ELF-1 (cell line): Measurements from ENCODE around the gene CD63.
"Not testable (repeated sequence)": the region's sequence is repeated elsewhere in the genome, so short reads cannot be mapped to it uniquely, and the experiment has no call there.

ENCODE experiments used
- DNase-seq: peaks from one replicate; pipeline ENCODE4 v3.0.0-alpha.2; 2016; ENCODE audit warnings: low read depth, low spot score

The CD63 gene

GRCh38 chr12:55728939-55729818, at the start of gene CD63:
CD63 (minus strand) TSS chr12:55729009; CDS start chr12:55728341, 668 bp downstream.
- DNase-seq: peak; percentile 92

GRCh38 chr12:55777856-55778255, 49.0 kb upstream of the CD63 start:
- DNase-seq: no peak

GRCh38 chr12:55771736-55772135, 42.9 kb upstream of the CD63 start:
- no peak for DNase-seq

GRCh38 chr12:55767156-55767555, 38.3 kb upstream of the CD63 start:
- no peak for DNase-seq

GRCh38 chr12:55765736-55766290, 37.0 kb upstream of the CD63 start:
- no peak for DNase-seq

- DNase-seq: no peak
These were observed 33.8 kb upstream of the CD63 start for GRCh38 chr12:55762646-55763045.

GRCh38 chr12:55760663-55761062, 31.9 kb upstream of the CD63 start:
- no peak for DNase-seq

GRCh38 chr12:55758575-55758974, 29.8 kb upstream of the CD63 start:
- DNase-seq: not testable (repeated sequence)

- no peak for DNase-seq
These were observed 28.9 kb upstream of the CD63 start for GRCh38 chr12:55757701-55758100.

GRCh38 chr12:55755246-55755645, 26.4 kb upstream of the CD63 start:
- DNase-seq: no peak

GRCh38 chr12:55748230-55748993, 19.6 kb upstream of the CD63 start:
- no peak for DNase-seq

GRCh38 chr12:55746913-55747231, 18.1 kb upstream of the CD63 start:
- no peak for DNase-seq

- no peak for DNase-seq
These were observed 17.5 kb upstream of the CD63 start for GRCh38 chr12:55746174-55746912.

GRCh38 chr12:55745361-55746173, 16.8 kb upstream of the CD63 start:
- DNase-seq: peak; percentile 98

- peak; percentile 43 for DNase-seq
These were observed 15.7 kb upstream of the CD63 start for GRCh38 chr12:55744340-55745030.

- DNase-seq: peak; percentile 76
These were observed 14.9 kb upstream of the CD63 start for GRCh38 chr12:55743406-55744339.

- DNase-seq: peak; percentile 75
These were observed 14.1 kb upstream of the CD63 start, which contains the start of gene GDF11 for GRCh38 chr12:55742719-55743405. GDF11 (plus strand) TSS chr12:55743122; CDS start chr12:55743317, 195 bp downstream.

- DNase-seq: no peak
These were observed 13.3 kb upstream of the CD63 start for GRCh38 chr12:55741931-55742680.
